SK-N-SH (cell line): ENCODE results near the gene PARD3. TPM values are rescaled to one million over a fixed set of nuclear protein-coding genes. Genes with fewer than 3 reads are reported as not detected.

Experiments used
- CTCF ChIA-PET: fragments of 300-600, 350-600 bp; formaldehyde crosslinking; extraction: SDS; loops from one replicate; lab custom pipeline; 2021; lab: Yijun Ruan, JAX
- POLR2A ChIA-PET: fragments of 350-600 bp; sonication (Branson Sonifier 250); formaldehyde crosslinking; extraction: SDS; loops from one replicate; lab custom pipeline; 2020; ENCODE audit warnings: antibody characterized with exemption, inconsistent platforms; lab: Yijun Ruan, JAX
- DNase-seq: peaks from one replicate; pipeline ENCODE4 v3.0.0; 2012
- H2AFZ ChIP-seq: fragments of 200-600 bp; sonication (generic); 2 replicates; pipeline ENCODE4 v1.8.1; 2016; ENCODE audit warnings: antibody characterized with exemption, mild to moderate bottlenecking, low read depth
- H3F3A ChIP-seq: fragments of 200-600 bp; sonication (generic); replicated peaks from 2 replicates; pipeline ENCODE3; 2016; ENCODE audit warnings: antibody characterized with exemption, mild to moderate bottlenecking; ENCODE audit not compliant: insufficient read depth
- H3K27ac ChIP-seq, 2 experiments: fragments of 200-500 bp in 1 of 2; fragments of 200-600 bp in 1 of 2; sonication (Bioruptor generic) in 1 of 2; sonication (generic), shearing (Covaris generic) in 1 of 2; 2 replicates each; pipeline versions ENCODE4 v1.5.1 to v1.6.1; 2014 to 2016; ENCODE audit warnings: low read depth in 2 of 2, inconsistent platforms in 1 of 2, low read length in 1 of 2, mild to moderate bottlenecking in 1 of 2, mixed read lengths in 1 of 2
- H3K27me3 ChIP-seq: fragments of 200-600 bp; sonication (generic), shearing (Covaris generic); 2 replicates; pipeline ENCODE4 v1.6.1; 2016; ENCODE audit warnings: mixed run types; ENCODE audit not compliant: insufficient read depth
- H3K36me3 ChIP-seq, 2 experiments: fragments of 200-500 bp in 1 of 2; fragments of 200-600 bp in 1 of 2; sonication (Bioruptor generic) in 1 of 2; sonication (generic) in 1 of 2; replicated peaks in 1 of 2; 2 replicates each; pipeline versions ENCODE3 to v1.5.1; 2014 to 2016; ENCODE audit warnings: low read length in 1 of 2, mild to moderate bottlenecking in 1 of 2; ENCODE audit not compliant: insufficient read depth in 2 of 2, control insufficient read depth in 1 of 2
- H3K4me1 ChIP-seq, 2 experiments: fragments of 200-500 bp in 1 of 2; fragments of 200-600 bp in 1 of 2; sonication (Bioruptor generic) in 1 of 2; sonication (generic), shearing (Covaris generic) in 1 of 2; 2 replicates each; pipeline versions ENCODE4 v1.5.1 to v1.6.1; 2014 to 2016; ENCODE audit warnings: low read depth in 1 of 2, low read length in 1 of 2, mixed run types in 1 of 2; ENCODE audit not compliant: insufficient read depth in 2 of 2, control insufficient read depth in 1 of 2
- H3K4me2 ChIP-seq: fragments of 200-600 bp; sonication (generic), shearing (Covaris generic); 2 replicates; pipeline ENCODE4 v1.6.1; 2017; ENCODE audit warnings: mixed run types
- H3K4me3 ChIP-seq, 2 experiments: fragments of 200-500 bp in 1 of 2; fragments of 200-600 bp in 1 of 2; sonication (Bioruptor generic) in 1 of 2; sonication (generic), shearing (Covaris generic) in 1 of 2; 2 replicates each; pipeline versions ENCODE4 v1.5.1 to v1.8.1; 2014 to 2016; ENCODE audit warnings: low read depth in 2 of 2, inconsistent platforms in 1 of 2, low read length in 1 of 2, mild to moderate bottlenecking in 1 of 2, mixed read lengths in 1 of 2, moderate library complexity in 1 of 2
- H3K79me2 ChIP-seq: fragments of 200-600 bp; sonication (generic); 2 replicates; pipeline ENCODE4 v1.8.1; 2017; ENCODE audit warnings: mild to moderate bottlenecking; ENCODE audit not compliant: insufficient read depth
- H3K9ac ChIP-seq: fragments of 200-600 bp; sonication (generic); 2 replicates; pipeline ENCODE4 v1.6.1; 2017; ENCODE audit warnings: mixed run types
- H3K9me2 ChIP-seq: fragments of 200-600 bp; sonication (generic); 2 replicates; pipeline ENCODE4 v1.6.1; 2017; ENCODE audit warnings: mixed run types
- H3K9me3 ChIP-seq: fragments of 200-600 bp; sonication (generic); 2 replicates; pipeline ENCODE4 v1.6.1; 2017; ENCODE audit warnings: mixed run types, mild to moderate bottlenecking, moderate library complexity
- H4K20me1 ChIP-seq: fragments of 200-600 bp; sonication (generic); 2 replicates; pipeline ENCODE4 v1.6.1; 2017; ENCODE audit warnings: mild to moderate bottlenecking, mixed run types; ENCODE audit not compliant: insufficient read depth
- CHD2 ChIP-seq: fragments of 150-350 bp; IDR thresholded peaks from 2 replicates; pipeline ENCODE4 v1.6.1; 2018; ENCODE audit warnings: low read length; ENCODE audit not compliant: partially characterized antibody
- ELF1 ChIP-seq: IDR thresholded peaks from 2 replicates; pipeline ENCODE4 v1.4.0; 2012
- EZH2phosphoT487 ChIP-seq: fragments of 200-600 bp; sonication (generic); IDR thresholded peaks from 2 replicates; pipeline ENCODE4 v1.6.1; 2017; ENCODE audit warnings: low read depth, mixed run types, mild to moderate bottlenecking, antibody characterized with exemption, moderate library complexity, borderline replicate concordance
- FOSL2 ChIP-seq: IDR thresholded peaks from 2 replicates; pipeline ENCODE4 v1.4.0; 2012; ENCODE audit warnings: low read depth, mild to moderate bottlenecking, moderate library complexity, borderline replicate concordance
- FOXJ3 ChIP-seq: sonication (generic); formaldehyde crosslinking; IDR thresholded peaks from 2 replicates; pipeline ENCODE4 v1.5.1; 2020; ENCODE audit warnings: mild to moderate bottlenecking, missing genetic modification reagents
- GABPA ChIP-seq: IDR thresholded peaks from 2 replicates; pipeline ENCODE4 v1.4.0; 2012; ENCODE audit warnings: low read depth, mild to moderate bottlenecking
- GATA2 ChIP-seq: sonication (generic); formaldehyde crosslinking; IDR thresholded peaks from 2 replicates; pipeline ENCODE4 v1.5.0; 2020; ENCODE audit warnings: mild to moderate bottlenecking, missing genetic modification reagents
- MXI1 ChIP-seq: IDR thresholded peaks from 2 replicates; pipeline ENCODE4 v1.6.1; 2012; ENCODE audit warnings: mild to moderate bottlenecking, low read depth, low read length, improper control_type of control experiment
- NFIC ChIP-seq: IDR thresholded peaks from 2 replicates; pipeline ENCODE4 v1.4.0; 2012; ENCODE audit warnings: borderline replicate concordance
- PBX3 ChIP-seq: IDR thresholded peaks from 2 replicates; pipeline ENCODE4; 2012
- POLR2AphosphoS5 ChIP-seq: IDR thresholded peaks from 2 replicates; pipeline ENCODE4 v1.6.1; 2012; ENCODE audit warnings: low read depth, low read length
- RAD21 ChIP-seq: IDR thresholded peaks from 2 replicates; pipeline ENCODE4 v1.6.1; 2012; ENCODE audit warnings: mild to moderate bottlenecking, low read length
- RCOR1 ChIP-seq: fragments of 150-350 bp; IDR thresholded peaks from 2 replicates; pipeline ENCODE4 v1.6.1; 2017; ENCODE audit warnings: antibody characterized with exemption, low read length
- REST ChIP-seq: IDR thresholded peaks from 2 replicates; pipeline ENCODE4 v1.6.1; 2012; ENCODE audit warnings: mild to moderate bottlenecking, low read depth, low read length, moderate library complexity
- RFX5 ChIP-seq: IDR thresholded peaks from 2 replicates; pipeline ENCODE4 v1.6.1; 2012; ENCODE audit warnings: mild to moderate bottlenecking, improper control_type of control experiment, low read length
- RXRA ChIP-seq: IDR thresholded peaks from 2 replicates; pipeline ENCODE4 v1.4.0; 2012; ENCODE audit warnings: low read depth, mild to moderate bottlenecking, borderline replicate concordance
- SIN3A ChIP-seq: IDR thresholded peaks from 2 replicates; pipeline ENCODE4 v1.6.1; 2012; ENCODE audit warnings: low read depth, mild to moderate bottlenecking, low read length, moderate library complexity, borderline replicate concordance
- SMC3 ChIP-seq: IDR thresholded peaks from 2 replicates; pipeline ENCODE4 v1.6.1; 2012; ENCODE audit warnings: low read depth, low read length, improper control_type of control experiment
- TAF1 ChIP-seq: IDR thresholded peaks from 2 replicates; pipeline ENCODE4 v1.6.1; 2012; ENCODE audit warnings: low read depth, mild to moderate bottlenecking, low read length, moderate library complexity, borderline replicate concordance
- TCF12 ChIP-seq: IDR thresholded peaks from 2 replicates; pipeline ENCODE4 v1.4.0; 2012
- TEAD4 ChIP-seq: IDR thresholded peaks from 2 replicates; pipeline ENCODE4 v1.4.0; 2012; ENCODE audit warnings: mild to moderate bottlenecking, borderline replicate concordance; ENCODE audit not compliant: insufficient read depth
- USF1 ChIP-seq: IDR thresholded peaks from 2 replicates; pipeline ENCODE4 v1.4.0; 2012; ENCODE audit warnings: low read depth, borderline replicate concordance
- YY1 ChIP-seq: IDR thresholded peaks from 2 replicates; pipeline ENCODE4 v1.4.0; 2012; ENCODE audit warnings: low read depth, mild to moderate bottlenecking
- whole genome bisulfite sequencing: methylation state at CpG from one replicate; pipeline ENCODE4 v1.1.6; 2017; ENCODE audit warnings: low lambda C conversion rate; 5-methylcytosine and 5-hydroxymethylcytosine counted together
- polyA plus RNA-seq, 3 experiments: library from polyadenylated mRNA; depleted of rRNA; stranded (reverse); fragments of >200 nt; gene quantifications; 2 replicates each; pipeline ENCODE4 v1.2.3, GENCODE V29; 2012
- TF ChIP-seq, protein P1 (sequence below): fragments of 150-350 bp; IDR thresholded peaks from 2 replicates; pipeline ENCODE4 v1.6.1; 2016; ENCODE audit warnings: mild to moderate bottlenecking, low read depth, low read length

PARD3 gene
- polyA plus RNA-seq, 1 of the 3 experiments (the other 2 are of a cell fraction): 29.4 TPM

- H3K27ac ChIP-seq: no peak overlapping the region
- H3K79me2 ChIP-seq: peaks cover 74% of the 10 kb centered on the region
- no peaks in the 10 kb centered on the region for H3K9me3 ChIP-seq
- H2AFZ ChIP-seq: no peak overlapping the region
- no peak overlapping the region for H3K4me3 ChIP-seq
- TF ChIP-seq MXI1 (no peak), TEAD4 (no peak), GABPA (no peak), PBX3 (no peak), EZH2phosphoT487 (no peak), TCF12 (no peak), NFIC (no peak), SMC3 (no peak), CHD2 (no peak), POLR2AphosphoS5 (no peak), SIN3A (no peak), YY1 (no peak), USF1 (no peak), ELF1 (no peak), RXRA (no peak), TAF1 (no peak)
- H3K9ac ChIP-seq: no peak overlapping the region
- no peaks in the 10 kb centered on the region for H3K9me2 ChIP-seq
- DNase-seq: no peak
- WGBS: 77% methylated on average over 2 of the region's 2 CpGs
- POLR2A ChIA-PET: no interaction called here
- CTCF ChIA-PET: no interaction called here
- no peak overlapping the region for H3K4me2 ChIP-seq
- H3F3A ChIP-seq: peaks cover 10% of the 10 kb centered on the region
- no peaks in the 10 kb centered on the region for H3K27me3 ChIP-seq
- peaks cover 12 to 17% of the 10 kb centered on the region in 2 experiments for H3K4me1 ChIP-seq
- H3K36me3 ChIP-seq: no peaks in the 10 kb centered on the region
- H4K20me1 ChIP-seq: peaks cover 14% of the 10 kb centered on the region
These were observed 95.8 kb downstream of the PARD3 start for GRCh38 chr10:34719328-34719727.

- Histone ChIP-seq H3K4me1 (peaks cover 9 to 14% of the 10 kb centered on the region in 2 experiments), H4K20me1 (peaks cover 13% of the 10 kb centered on the region; the same call in 1 of the 2 replicates), H3K79me2 (peaks cover 75% of the 10 kb centered on the region), H3F3A (peaks cover 8% of the 10 kb centered on the region), H3K27ac (no peak overlapping the region), H2AFZ (no peak overlapping the region), H3K9ac (no peak overlapping the region), H3K4me3 (no peak overlapping the region), H3K27me3 (no peaks in the 10 kb centered on the region), H3K9me2 (no peaks in the 10 kb centered on the region), H3K9me3 (no peaks in the 10 kb centered on the region), H3K4me2 (no peak overlapping the region), H3K36me3 (no peaks in the 10 kb centered on the region)
- no peak for DNase-seq
- WGBS: 97% methylated on average over 7 of the region's 7 CpGs
- POLR2A ChIA-PET: no interaction called here
- CTCF ChIA-PET: interaction anchor here (1.5 kb wide), 1 partner anchor 62 kb away, joined by 4 read pairs; no protein-coding TSS in a partner anchor
- TF ChIP-seq RXRA: no peak
- no peak for TF ChIP-seq SMC3
- TF ChIP-seq RCOR1: no peak
- TF ChIP-seq, protein P1, sequence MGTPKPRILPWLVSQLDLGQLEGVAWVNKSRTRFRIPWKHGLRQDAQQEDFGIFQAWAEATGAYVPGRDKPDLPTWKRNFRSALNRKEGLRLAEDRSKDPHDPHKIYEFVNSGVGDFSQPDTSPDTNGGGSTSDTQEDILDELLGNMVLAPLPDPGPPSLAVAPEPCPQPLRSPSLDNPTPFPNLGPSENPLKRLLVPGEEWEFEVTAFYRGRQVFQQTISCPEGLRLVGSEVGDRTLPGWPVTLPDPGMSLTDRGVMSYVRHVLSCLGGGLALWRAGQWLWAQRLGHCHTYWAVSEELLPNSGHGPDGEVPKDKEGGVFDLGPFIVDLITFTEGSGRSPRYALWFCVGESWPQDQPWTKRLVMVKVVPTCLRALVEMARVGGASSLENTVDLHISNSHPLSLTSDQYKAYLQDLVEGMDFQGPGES: no peak
- no peak for TF ChIP-seq RFX5
- TF ChIP-seq FOXJ3 (CRISPR knock-in tag): no peak
- no peak for TF ChIP-seq GATA2
- TF ChIP-seq GABPA: no peak
- no peak for TF ChIP-seq FOSL2
- no peak for TF ChIP-seq RAD21
- TF ChIP-seq REST: no peak
- TF ChIP-seq NFIC: no peak
- no peak for TF ChIP-seq SIN3A
These were observed 97.7 kb downstream of the PARD3 start for GRCh38 chr10:34717429-34717828.
